Thyroid gland (tissue), 4 donors: ENCODE data around the gene PLBD2.

Experiments
- POLR2A ChIP-seq, 2 donors: fragments of 450-650 bp; IDR thresholded peaks; one replicate each; pipeline ENCODE4 v1.6.1; 2017; ENCODE audit warnings: antibody characterized with exemption in 2 of 2, mild to moderate bottlenecking in 2 of 2, moderate library complexity in 1 of 2
- TF ChIP-seq, protein P1 (sequence below), 6 experiments: fragments of 200-600 bp in 3 of 6; fragments of 450-650 bp in 3 of 6; sonication (generic) in 3 of 6; IDR thresholded peaks; one replicate each; pipeline ENCODE4 v1.5.1; 2016 to 2019; ENCODE audit warnings: antibody characterized with exemption in 6 of 6, mild to moderate bottlenecking in 2 of 6, inconsistent platforms in 1 of 6, moderate library complexity in 1 of 6

DNA sequence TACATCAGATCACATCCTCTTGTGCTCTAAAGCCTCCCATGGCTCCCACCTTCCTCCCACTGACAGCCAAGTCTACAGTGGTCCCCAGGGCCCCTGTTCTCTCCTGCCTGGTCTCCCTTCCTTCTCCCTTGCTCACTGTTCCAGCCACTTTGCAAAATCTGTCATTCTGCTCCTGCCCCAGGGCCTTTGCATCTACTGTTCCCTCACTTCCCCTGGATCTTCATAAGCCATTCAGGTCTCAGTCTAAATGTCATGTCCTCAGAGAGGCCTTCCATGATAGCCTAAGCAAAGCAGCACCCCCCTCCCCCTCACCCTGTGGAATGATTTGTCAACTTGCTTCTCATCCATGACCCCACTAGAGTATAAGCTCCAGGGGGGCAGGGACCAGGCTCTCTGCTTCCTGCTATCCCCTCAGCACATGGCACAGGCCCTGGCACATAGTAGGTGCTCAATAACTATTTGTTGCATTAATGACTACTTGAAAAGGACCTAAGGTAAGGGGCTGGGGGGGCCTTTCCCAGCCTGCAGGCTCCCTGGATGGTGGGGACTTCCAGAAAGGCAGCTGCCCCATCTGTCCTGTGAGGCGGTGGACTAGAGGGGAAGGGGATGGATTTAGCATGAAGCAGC, 28.5 kb upstream of the PLBD2 start:
- TF ChIP-seq, protein P1, sequence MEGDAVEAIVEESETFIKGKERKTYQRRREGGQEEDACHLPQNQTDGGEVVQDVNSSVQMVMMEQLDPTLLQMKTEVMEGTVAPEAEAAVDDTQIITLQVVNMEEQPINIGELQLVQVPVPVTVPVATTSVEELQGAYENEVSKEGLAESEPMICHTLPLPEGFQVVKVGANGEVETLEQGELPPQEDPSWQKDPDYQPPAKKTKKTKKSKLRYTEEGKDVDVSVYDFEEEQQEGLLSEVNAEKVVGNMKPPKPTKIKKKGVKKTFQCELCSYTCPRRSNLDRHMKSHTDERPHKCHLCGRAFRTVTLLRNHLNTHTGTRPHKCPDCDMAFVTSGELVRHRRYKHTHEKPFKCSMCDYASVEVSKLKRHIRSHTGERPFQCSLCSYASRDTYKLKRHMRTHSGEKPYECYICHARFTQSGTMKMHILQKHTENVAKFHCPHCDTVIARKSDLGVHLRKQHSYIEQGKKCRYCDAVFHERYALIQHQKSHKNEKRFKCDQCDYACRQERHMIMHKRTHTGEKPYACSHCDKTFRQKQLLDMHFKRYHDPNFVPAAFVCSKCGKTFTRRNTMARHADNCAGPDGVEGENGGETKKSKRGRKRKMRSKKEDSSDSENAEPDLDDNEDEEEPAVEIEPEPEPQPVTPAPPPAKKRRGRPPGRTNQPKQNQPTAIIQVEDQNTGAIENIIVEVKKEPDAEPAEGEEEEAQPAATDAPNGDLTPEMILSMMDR (IDR thresholded peaks at IDR 0.05): no peak
- no peak for TF ChIP-seq POLR2A (IDR thresholded peaks at IDR 0.05)
